A172 (cell line): Measurements from ENCODE around the gene PIGU. TPM values are rescaled to one million over a fixed set of nuclear protein-coding genes. Genes with fewer than 3 reads are reported as not detected.
A peak's percentile ranks its signal among the peaks of the same experiment; 100 is the strongest.
"Not testable (repeated sequence)": the region's sequence is repeated elsewhere in the genome, so short reads cannot be mapped to it uniquely, and the experiment has no call there.

Experiments
- DNase-seq: peaks from one replicate; pipeline ENCODE4 v3.0.0-alpha.2; 2015; ENCODE audit warnings: low spot score
- total RNA-seq: library from RNA; depleted of rRNA; stranded (reverse); fragments of >200 nt; shearing (Covaris generic); gene quantifications from 2 replicates; pipeline ENCODE4 v1.2.3, GENCODE V29; 2014

Gene PIGU
- total RNA-seq, 1 experiment from 2014 or later: 23.7 TPM

GRCh38 chr20:34661811-34662210 lies 15.1 kb downstream of the PIGU start:
- DNase-seq: not testable (repeated sequence)

DNA sequence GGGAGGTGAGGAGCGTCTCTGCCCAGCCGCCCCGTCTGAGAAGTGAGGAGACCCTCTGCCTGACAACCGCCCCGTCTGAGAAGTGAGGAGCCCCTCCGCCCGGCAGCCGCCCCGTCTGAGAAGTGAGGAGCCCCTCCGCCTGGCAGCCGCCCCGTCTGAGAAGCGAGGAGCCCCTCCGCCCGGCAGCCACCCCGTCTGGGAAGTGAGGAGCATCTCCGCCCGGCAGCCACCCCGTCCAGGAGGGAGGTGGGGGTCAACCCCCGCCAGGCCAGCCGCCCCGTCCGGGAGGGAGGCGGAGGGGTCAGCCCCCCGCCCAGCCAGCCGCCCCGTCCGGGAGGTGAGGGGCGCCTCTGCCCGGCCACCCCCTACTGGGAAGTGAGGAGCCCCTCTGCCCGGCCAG lies 18.2 kb downstream of the PIGU start:
- DNase-seq: not testable (repeated sequence)

- no peak for DNase-seq
Measured at GRCh38 chr20:34654207-34654744, 22.6 kb downstream of the PIGU start.

GRCh38 chr20:34651200-34651599 lies 25.7 kb downstream of the PIGU start:
- DNase-seq: no peak

GRCh38 chr20:34647737-34648136 lies 29.2 kb downstream of the PIGU start:
- no peak for DNase-seq

DNA sequence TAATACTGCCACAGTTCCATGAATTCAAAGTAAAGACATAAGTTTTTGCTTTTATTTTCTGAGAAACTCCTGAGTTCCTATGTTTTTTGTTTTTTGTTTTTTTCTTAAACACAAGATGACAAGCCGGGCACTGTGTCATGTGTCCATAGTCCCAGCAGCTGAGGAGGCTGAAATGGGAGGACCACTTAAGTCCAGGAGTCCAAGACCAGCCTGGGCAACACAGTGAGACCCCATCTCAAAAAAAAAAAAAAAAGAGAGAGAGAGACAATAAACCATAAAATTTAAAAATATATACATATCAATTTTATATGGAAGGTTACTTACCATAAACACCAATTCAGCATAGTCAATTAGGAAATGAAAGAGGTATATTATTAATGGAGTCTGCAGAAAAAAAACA lies 31.9 kb downstream of the PIGU start:
- no peak for DNase-seq

GRCh38 chr20:34644345-34644744 lies 32.5 kb downstream of the PIGU start:
- no peak for DNase-seq

DNA sequence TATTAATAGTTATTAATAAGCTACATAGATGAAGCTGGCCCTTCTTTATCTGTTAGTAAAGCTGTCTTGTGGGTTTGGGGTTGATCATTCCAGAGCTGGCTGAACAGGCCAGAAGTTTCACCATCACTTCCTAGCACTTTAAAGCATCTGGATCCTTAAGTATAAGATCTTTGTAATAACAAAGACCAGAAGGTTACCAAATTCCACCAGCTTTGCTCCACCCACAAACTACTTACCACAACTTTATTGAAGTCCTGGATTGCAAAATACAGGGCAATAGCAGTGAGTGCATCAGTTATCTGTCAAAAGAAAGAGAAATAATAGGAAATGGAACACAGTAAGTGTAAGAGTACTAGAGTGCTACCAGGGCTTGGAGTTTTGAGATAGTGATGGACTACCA lies 33.0 kb downstream of the PIGU start:
- DNase-seq: no peak

- DNase-seq: no peak
Measured at GRCh38 chr20:34642009-34642408, 34.9 kb downstream of the PIGU start.

DNA sequence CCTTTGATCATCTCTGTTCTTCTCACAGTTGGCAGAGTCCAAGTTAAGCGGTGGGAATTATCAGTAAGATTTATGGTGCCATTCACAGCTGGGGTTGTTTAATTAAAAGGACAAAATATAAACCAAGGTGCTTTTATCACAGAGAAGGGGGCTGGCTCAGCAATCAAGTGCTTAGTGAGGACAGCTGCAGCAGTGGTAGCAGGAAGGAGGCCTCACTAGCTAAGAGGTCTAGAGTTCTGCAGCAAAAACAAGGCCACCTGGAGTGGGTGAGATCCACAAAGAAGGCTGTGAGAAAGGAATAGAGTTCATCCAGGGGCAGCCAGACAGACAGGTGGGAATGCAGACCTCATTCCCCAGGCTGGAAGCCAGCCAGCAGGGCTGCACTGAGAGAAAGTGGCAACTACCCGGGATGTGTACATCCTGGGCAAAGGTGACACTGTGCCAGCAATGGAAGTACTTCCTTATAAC lies 37.1 kb downstream of the PIGU start:
- DNase-seq: peak; percentile 16

DNA sequence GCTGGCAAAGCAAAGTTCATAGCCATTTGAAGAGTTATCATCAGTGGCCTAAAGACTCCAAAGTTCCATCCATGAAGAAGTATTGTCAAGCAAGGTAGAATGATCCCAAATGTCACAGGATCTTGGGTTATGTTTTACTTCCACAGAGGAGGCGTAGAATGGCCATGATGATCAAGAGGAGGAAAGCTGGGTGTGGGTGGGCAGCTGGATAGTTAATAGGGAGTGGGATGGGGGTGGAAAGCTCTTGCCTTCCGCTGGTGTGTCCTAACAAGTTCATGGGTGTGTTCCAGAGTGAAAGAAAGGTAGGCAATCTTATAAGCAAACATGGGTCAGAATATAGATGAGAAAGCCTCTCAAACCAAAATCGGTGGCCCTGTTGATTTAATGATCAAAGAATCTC lies 38.4 kb downstream of the PIGU start:
- no peak for DNase-seq

- no peak for DNase-seq
Measured at GRCh38 chr20:34638039-34638292, 38.9 kb downstream of the PIGU start.

GRCh38 chr20:34637245-34638038 lies 39.5 kb downstream of the PIGU start:
- DNase-seq: no peak

- no peak for DNase-seq
Measured at GRCh38 chr20:34636648-34637047, 40.2 kb downstream of the PIGU start.

GRCh38 chr20:34634392-34634791 lies 42.5 kb downstream of the PIGU start:
- no peak for DNase-seq

DNA sequence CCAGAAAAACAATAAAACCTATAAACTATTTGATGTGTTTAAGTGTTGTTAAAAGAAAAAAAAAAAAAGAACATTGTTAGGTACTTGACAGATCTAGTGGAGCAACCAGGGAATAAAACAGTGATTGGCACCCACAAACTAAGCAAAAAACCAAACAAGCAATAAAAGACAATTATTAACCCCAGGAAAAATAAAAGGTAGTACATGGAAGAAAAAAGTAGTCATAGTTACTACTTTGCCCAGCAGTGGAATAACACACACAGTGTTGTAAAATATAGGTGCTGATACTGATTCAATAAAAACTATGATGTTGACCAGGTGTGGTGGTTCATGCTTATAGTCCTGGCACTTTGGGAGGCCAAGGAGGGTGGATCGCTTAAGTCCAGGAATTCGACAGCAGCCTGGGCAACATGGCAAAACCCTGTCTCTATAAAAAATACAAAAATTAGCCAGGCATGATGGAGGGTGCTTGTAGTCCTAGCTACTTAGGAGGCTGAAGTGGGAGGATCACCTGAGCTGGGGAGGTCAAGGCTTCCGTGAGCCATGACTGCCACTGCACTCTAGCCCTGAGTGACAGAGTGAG lies 43.9 kb downstream of the PIGU start:
- DNase-seq: no peak

GRCh38 chr20:34629904-34630303 lies 47.0 kb downstream of the PIGU start:
- DNase-seq: no peak

GRCh38 chr20:34629342-34629741 lies 47.5 kb downstream of the PIGU start:
- DNase-seq: no peak

- no peak for DNase-seq
Measured at GRCh38 chr20:34628026-34628425, 48.9 kb downstream of the PIGU start.

DNA sequence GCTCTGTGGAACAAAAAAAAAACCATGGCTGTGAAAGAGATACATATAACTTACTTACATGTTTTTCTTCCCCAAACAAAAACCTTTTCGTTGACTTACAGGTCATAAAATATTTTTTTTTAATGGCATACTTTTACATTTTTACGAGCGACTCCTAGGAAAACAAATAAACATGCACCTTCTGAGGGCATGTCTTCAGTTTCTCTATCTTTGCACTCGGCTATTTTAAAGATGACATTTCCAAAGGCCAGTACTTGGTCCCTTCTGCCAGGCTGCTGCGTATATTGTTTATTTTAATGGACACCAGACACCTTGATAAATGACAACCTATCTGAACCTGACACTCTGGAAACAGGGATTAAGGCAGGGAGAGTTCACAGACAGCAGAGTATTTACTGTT lies 49.4 kb downstream of the PIGU start:
- DNase-seq: no peak

GRCh38 chr20:34626992-34627391 lies 49.9 kb downstream of the PIGU start:
- no peak for DNase-seq

- no peak for DNase-seq
Measured at GRCh38 chr20:34624629-34625028, 52.3 kb downstream of the PIGU start.

GRCh38 chr20:34622821-34623451 lies 54.0 kb downstream of the PIGU start:
- no peak for DNase-seq
